HepG2 (cell line): Measurements from ENCODE around the gene ABHD17A. TPM values are rescaled to one million over a fixed set of nuclear protein-coding genes. Genes with fewer than 3 reads are reported as not detected.
A peak's percentile ranks its signal among the peaks of the same experiment; 100 is the strongest.

Experiments
- ARHGAP35 ChIP-seq: sonication (generic); formaldehyde crosslinking; IDR thresholded peaks from 2 replicates; pipeline ENCODE4 v1.9.0; 2022; ENCODE audit warnings: mild to moderate bottlenecking, inconsistent platforms, moderate library complexity, missing genetic modification reagents, borderline replicate concordance
- CENPT ChIP-seq: sonication (generic); formaldehyde crosslinking; IDR thresholded peaks from 2 replicates; pipeline ENCODE4 v1.8.0; 2022; ENCODE audit warnings: low read depth, mild to moderate bottlenecking, moderate library complexity, missing genetic modification reagents
- EHMT2 ChIP-seq: fragments of 200-600 bp; sonication (generic); IDR thresholded peaks from 2 replicates; pipeline ENCODE4 v1.7.0; 2017; ENCODE audit warnings: antibody characterized with exemption, low read depth, low read length, borderline replicate concordance
- FOXO1 ChIP-seq: sonication (generic); formaldehyde crosslinking; IDR thresholded peaks from 2 replicates; pipeline ENCODE4 v1.4.0; 2020; ENCODE audit warnings: missing genetic modification reagents
- GATAD2A ChIP-seq: IDR thresholded peaks from 2 replicates; pipeline ENCODE4 v1.6.1; 2016
- HMG20B ChIP-seq: conservative IDR thresholded peaks from 2 replicates; pipeline ENCODE4 v1.6.1; 2016; ENCODE audit warnings: missing genetic modification reagents, missing compliant biosample characterization
- MYNN ChIP-seq: sonication (generic); formaldehyde crosslinking; IDR thresholded peaks from 2 replicates; pipeline ENCODE4 v1.4.0; 2020; ENCODE audit warnings: mild to moderate bottlenecking, low read depth, missing genetic modification reagents
- RFX3 ChIP-seq: IDR thresholded peaks from 2 replicates; pipeline ENCODE4 v1.6.1; 2016; ENCODE audit warnings: missing biosample characterization, missing genetic modification reagents
- SRF ChIP-seq: IDR thresholded peaks from 2 replicates; pipeline ENCODE4 v1.6.1; 2011; ENCODE audit warnings: mild to moderate bottlenecking, low read depth, low read length, moderate library complexity
- ZFP41 ChIP-seq: sonication (generic); formaldehyde crosslinking; IDR thresholded peaks from 2 replicates; pipeline ENCODE4 v1.4.0; 2020; ENCODE audit warnings: mild to moderate bottlenecking, missing genetic modification reagents, borderline replicate concordance
- ZNF350 ChIP-seq: sonication (generic); formaldehyde crosslinking; IDR thresholded peaks from 2 replicates; pipeline ENCODE4 v1.4.0; 2020; ENCODE audit warnings: mild to moderate bottlenecking, low read depth, missing genetic modification reagents, borderline replicate concordance
- polyA plus RNA-seq, 8 experiments: library from polyadenylated mRNA; depleted of rRNA in 3 of 8; stranded (reverse) in 7 of 8; unstranded in 1 of 8; fragments of >200 nt; fragmentation: Illumina TruSeq in 4 of 8; extraction: Trizol in 4 of 8; gene quantifications; 2 replicates each; pipeline versions ENCODE4 v1.2.1 to v1.2.3, GENCODE V29; 2011 to 2016; ENCODE audit warnings: low read depth in 4 of 8, missing spikeins in 1 of 8, mixed read lengths in 1 of 8; ENCODE audit not compliant: insufficient read depth in 1 of 8
- total RNA-seq, 5 experiments: library from RNA; depleted of rRNA; stranded (reverse); fragments of >200 nt; fragmentation: Illumina TruSeq; extraction: Trizol; gene quantifications; 2 replicates each; pipeline ENCODE4 v1.2.3, GENCODE V29; 2016; ENCODE audit warnings: low read depth in 1 of 5
- TF ChIP-seq, protein P1 (sequence below): sonication (generic); formaldehyde crosslinking; IDR thresholded peaks from 2 replicates; pipeline ENCODE4 v1.5.1; 2020; ENCODE audit warnings: mild to moderate bottlenecking, moderate library complexity, missing genetic modification reagents
- TF ChIP-seq, protein P2 (sequence below): sonication (generic); formaldehyde crosslinking; IDR thresholded peaks from 2 replicates; pipeline ENCODE4 v1.5.1; 2020; ENCODE audit warnings: mild to moderate bottlenecking, missing genetic modification reagents, moderate library complexity
- TF ChIP-seq, protein P3 (sequence below): sonication (generic); formaldehyde crosslinking; IDR thresholded peaks from 2 replicates; pipeline ENCODE4 v1.5.1; 2020; ENCODE audit warnings: missing genetic modification reagents, mild to moderate bottlenecking, borderline replicate concordance
- TF ChIP-seq, protein P4 (sequence below): sonication (generic); formaldehyde crosslinking; IDR thresholded peaks from 2 replicates; pipeline ENCODE4 v1.4.0; 2020; ENCODE audit warnings: mild to moderate bottlenecking, missing genetic modification reagents
- TF ChIP-seq, protein P5 (sequence below): sonication (generic); formaldehyde crosslinking; IDR thresholded peaks from 2 replicates; pipeline ENCODE4 v1.5.0; 2020; ENCODE audit warnings: missing genetic modification reagents
- TF ChIP-seq, protein P6 (sequence below): IDR thresholded peaks from 2 replicates; pipeline ENCODE4 v1.6.1; 2018; ENCODE audit warnings: missing genetic modification reagents

Gene ABHD17A
- total and polyA plus RNA-seq, 2 of the 13 experiments (the other 11 are each of a cell fraction or from before 2014, with no cell fraction given), result 27.7 to 40.8 TPM

DNA sequence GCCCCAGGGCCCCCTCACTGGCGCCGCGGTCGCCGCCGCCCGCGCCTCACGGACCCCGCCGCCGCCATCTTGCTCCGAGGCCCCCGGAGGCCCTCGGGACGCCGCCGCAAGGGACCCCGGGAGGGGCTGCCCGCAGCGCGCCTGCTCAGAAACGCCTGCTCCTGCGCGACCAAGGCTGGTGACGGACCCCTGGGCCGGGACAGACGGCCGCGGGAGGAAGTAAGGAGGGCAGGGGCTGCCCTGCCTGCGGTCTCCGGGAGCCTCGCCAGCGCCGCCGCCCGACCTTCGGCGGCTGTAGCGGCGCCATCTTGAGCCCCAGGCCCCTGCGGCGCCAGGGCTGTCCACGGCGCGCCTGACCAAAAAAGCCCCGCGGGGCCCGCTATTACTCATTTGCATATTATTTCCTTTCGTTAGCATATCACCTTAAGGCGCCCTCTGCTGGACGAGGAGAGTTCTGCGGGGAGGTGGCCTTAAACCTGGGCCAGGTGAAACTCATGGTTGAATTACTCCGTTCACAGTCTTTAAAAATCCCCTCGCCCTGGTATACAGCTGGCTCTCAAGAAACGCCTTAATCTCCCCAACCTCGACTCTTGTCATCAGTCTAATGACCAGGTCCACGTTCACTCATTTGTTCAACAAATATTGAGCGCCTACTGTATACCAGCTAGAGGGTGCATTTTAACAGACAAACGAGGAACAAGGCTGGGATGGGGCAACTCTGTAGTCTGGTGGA is 36.7 kb downstream of the ABHD17A start, which contains the start of gene REXO1 (continued):
- TF ChIP-seq GATAD2A (no peak), ARHGAP35 (CRISPR knock-in tag) (no peak), RFX3 (CRISPR knock-in tag) (no peak), MYNN (CRISPR knock-in tag) (no peak), ZNF350 (CRISPR knock-in tag) (no peak), HMG20B (CRISPR knock-in tag) (no peak), ZFP41 (CRISPR knock-in tag) (no peak), FOXO1 (CRISPR knock-in tag) (peak; percentile 34; the same call in 1 of the 2 replicates), SRF (0 out of 2 replicates have a peak, but pooled peaks have one; percentile 26), EHMT2 (no peak), CENPT (CRISPR knock-in tag) (no peak)
- TF ChIP-seq, protein P1, sequence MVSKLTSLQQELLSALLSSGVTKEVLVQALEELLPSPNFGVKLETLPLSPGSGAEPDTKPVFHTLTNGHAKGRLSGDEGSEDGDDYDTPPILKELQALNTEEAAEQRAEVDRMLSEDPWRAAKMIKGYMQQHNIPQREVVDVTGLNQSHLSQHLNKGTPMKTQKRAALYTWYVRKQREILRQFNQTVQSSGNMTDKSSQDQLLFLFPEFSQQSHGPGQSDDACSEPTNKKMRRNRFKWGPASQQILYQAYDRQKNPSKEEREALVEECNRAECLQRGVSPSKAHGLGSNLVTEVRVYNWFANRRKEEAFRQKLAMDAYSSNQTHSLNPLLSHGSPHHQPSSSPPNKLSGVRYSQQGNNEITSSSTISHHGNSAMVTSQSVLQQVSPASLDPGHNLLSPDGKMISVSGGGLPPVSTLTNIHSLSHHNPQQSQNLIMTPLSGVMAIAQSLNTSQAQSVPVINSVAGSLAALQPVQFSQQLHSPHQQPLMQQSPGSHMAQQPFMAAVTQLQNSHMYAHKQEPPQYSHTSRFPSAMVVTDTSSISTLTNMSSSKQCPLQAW (CRISPR knock-in tag), result no peak
- TF ChIP-seq, protein P2, sequence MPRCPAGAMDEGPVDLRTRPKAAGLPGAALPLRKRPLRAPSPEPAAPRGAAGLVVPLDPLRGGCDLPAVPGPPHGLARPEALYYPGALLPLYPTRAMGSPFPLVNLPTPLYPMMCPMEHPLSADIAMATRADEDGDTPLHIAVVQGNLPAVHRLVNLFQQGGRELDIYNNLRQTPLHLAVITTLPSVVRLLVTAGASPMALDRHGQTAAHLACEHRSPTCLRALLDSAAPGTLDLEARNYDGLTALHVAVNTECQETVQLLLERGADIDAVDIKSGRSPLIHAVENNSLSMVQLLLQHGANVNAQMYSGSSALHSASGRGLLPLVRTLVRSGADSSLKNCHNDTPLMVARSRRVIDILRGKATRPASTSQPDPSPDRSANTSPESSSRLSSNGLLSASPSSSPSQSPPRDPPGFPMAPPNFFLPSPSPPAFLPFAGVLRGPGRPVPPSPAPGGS (CRISPR knock-in tag), result no peak
- TF ChIP-seq, protein P3, sequence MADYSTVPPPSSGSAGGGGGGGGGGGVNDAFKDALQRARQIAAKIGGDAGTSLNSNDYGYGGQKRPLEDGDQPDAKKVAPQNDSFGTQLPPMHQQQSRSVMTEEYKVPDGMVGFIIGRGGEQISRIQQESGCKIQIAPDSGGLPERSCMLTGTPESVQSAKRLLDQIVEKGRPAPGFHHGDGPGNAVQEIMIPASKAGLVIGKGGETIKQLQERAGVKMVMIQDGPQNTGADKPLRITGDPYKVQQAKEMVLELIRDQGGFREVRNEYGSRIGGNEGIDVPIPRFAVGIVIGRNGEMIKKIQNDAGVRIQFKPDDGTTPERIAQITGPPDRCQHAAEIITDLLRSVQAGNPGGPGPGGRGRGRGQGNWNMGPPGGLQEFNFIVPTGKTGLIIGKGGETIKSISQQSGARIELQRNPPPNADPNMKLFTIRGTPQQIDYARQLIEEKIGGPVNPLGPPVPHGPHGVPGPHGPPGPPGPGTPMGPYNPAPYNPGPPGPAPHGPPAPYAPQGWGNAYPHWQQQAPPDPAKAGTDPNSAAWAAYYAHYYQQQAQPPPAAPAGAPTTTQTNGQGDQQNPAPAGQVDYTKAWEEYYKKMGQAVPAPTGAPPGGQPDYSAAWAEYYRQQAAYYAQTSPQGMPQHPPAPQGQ, result no peak
- TF ChIP-seq, protein P4, sequence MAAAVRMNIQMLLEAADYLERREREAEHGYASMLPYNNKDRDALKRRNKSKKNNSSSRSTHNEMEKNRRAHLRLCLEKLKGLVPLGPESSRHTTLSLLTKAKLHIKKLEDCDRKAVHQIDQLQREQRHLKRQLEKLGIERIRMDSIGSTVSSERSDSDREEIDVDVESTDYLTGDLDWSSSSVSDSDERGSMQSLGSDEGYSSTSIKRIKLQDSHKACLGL (CRISPR knock-in tag), result no peak
- TF ChIP-seq, protein P5, sequence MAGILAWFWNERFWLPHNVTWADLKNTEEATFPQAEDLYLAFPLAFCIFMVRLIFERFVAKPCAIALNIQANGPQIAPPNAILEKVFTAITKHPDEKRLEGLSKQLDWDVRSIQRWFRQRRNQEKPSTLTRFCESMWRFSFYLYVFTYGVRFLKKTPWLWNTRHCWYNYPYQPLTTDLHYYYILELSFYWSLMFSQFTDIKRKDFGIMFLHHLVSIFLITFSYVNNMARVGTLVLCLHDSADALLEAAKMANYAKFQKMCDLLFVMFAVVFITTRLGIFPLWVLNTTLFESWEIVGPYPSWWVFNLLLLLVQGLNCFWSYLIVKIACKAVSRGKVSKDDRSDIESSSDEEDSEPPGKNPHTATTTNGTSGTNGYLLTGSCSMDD (CRISPR knock-in tag), result no peak
- TF ChIP-seq, protein P6, sequence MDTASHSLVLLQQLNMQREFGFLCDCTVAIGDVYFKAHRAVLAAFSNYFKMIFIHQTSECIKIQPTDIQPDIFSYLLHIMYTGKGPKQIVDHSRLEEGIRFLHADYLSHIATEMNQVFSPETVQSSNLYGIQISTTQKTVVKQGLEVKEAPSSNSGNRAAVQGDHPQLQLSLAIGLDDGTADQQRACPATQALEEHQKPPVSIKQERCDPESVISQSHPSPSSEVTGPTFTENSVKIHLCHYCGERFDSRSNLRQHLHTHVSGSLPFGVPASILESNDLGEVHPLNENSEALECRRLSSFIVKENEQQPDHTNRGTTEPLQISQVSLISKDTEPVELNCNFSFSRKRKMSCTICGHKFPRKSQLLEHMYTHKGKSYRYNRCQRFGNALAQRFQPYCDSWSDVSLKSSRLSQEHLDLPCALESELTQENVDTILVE (CRISPR knock-in tag), result no peak; the same call in 1 of the 2 replicates
